ENCODE data around the gene SERINC3. TPM values are rescaled to one million over a fixed set of nuclear protein-coding genes. Genes with fewer than 3 reads are reported as not detected.

SERINC3 gene
- total RNA-seq, 4 donors from 2014 or later = 44.1 to 113 (median 58.3) TPM

DNA sequence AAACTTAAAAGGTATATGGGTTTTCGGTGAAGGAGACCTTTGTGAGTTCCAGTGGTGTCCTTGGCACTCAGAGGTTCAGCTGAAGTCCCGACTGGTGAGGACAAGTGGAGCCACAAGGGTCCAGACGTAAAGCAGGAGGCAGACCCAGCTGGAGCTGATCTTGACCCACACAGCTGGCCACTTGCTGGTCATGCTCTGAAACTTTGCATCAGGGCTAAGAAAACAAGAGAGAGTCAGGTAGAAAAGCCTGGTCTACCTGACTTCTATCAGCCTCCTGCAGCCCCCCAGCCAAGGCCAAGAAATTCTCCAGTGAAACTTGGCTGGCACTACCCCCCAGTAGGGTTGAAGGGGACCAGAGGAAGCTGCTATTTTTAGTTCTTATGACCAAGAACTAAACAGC is 21.6 kb downstream of the SERINC3 start:
- Histone ChIP-seq H3K36me3 (no peaks in the 10 kb centered on the region), H3K9me3 (no peaks in the 10 kb centered on the region), H3K4me1 (no peaks in the 10 kb centered on the region), H3K27me3 (no peaks in the 10 kb centered on the region), H3K27ac (no peak overlapping the region), H3K4me3 (no peak overlapping the region)
- DNase-seq = no peak
- intact Hi-C loops (cut with DNase I; ENCODE audit: low total_unique reads) = no loop called here
- TF ChIP-seq CTCF (IDR thresholded peaks at IDR 0.05) (no peak), POLR2A (IDR thresholded peaks at IDR 0.05) (no peak)

DNA sequence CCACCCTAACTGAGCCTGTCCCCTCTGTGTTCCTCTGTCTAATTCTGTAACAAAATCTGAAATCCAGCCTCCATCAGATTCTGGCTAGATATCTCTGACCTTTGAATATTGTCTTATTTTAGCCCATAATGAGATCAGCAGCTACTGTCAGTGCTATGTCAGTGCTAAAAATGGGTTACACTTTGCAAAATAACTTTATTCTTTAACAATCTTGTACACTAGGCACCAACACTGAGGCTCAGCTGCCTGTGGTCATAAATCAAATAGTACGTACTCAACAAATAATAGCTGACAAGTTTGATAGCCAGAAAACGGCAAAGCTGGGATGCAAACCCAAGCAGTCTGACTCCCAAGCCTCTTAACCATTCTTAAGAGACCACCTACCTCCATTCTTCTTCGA is 24.1 kb downstream of the SERINC3 start:
- intact Hi-C loops (cut with DNase I; ENCODE audit: low total_unique reads) = no loop called here
- DNase-seq = no peak
- Histone ChIP-seq H3K27me3 (no peaks in the 10 kb centered on the region), H3K27ac (peak overlapping the region; percentile 67 to 76), H3K4me3 (no peak overlapping the region), H3K4me1 (no peaks in the 10 kb centered on the region), H3K9me3 (no peaks in the 10 kb centered on the region), H3K36me3 (no peaks in the 10 kb centered on the region)
- TF ChIP-seq POLR2A (IDR thresholded peaks at IDR 0.05) (no peak), CTCF (IDR thresholded peaks at IDR 0.05) (no peak)

- Histone ChIP-seq H3K27me3 (no peaks in the 10 kb centered on the region), H3K4me3 (no peak overlapping the region), H3K27ac (peak overlapping the region; percentile 67 to 76), H3K36me3 (no peaks in the 10 kb centered on the region), H3K4me1 (no peaks in the 10 kb centered on the region), H3K9me3 (no peaks in the 10 kb centered on the region)
- intact Hi-C loops (cut with DNase I; ENCODE audit: low total_unique reads) = no loop called here
- DNase-seq = no peak
- TF ChIP-seq CTCF (IDR thresholded peaks at IDR 0.05) (no peak), POLR2A (IDR thresholded peaks at IDR 0.05) (no peak)
These were observed 24.9 kb downstream of the SERINC3 start for GRCh38 chr20:44496976-44497375.

DNA sequence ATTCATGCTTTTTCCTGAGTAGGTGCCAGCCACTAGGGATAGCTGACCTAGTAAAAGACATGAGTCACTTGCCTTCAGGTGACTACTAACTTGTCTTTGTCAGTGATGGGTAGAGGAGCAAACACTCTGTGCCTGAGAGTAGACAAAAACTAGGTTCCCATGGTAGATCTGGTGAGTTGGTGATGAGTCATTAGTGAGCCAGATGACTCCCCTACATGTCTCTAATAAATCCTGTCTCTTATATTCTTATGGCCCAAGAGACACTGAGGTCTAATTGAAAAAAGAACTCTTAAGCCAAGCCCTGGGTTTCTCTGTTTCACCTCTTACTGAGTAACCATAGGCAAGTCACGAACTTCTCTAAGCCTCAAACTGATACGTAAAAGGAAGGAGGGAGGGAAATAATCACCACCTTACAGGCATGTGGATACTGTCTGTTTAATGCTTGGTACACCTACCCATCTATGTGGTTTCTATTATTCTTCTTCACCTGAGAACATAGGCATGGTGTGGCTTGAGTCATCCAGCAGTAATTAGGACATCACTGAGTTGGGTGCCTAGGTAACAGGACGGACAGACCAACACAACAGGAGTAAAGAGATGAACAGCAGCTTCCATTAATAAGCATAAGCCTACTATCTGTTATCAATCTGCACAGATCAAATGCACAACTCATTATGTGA is 25.9 kb downstream of the SERINC3 start:
- H3K36me3 ChIP-seq = no peaks in the 10 kb centered on the region
- peak in 1 of 2 donors; percentile 30 for DNase-seq
- intact Hi-C loops (cut with DNase I; ENCODE audit: low total_unique reads) = no loop called here
- no peaks in the 10 kb centered on the region for H3K9me3 ChIP-seq
- H3K4me3 ChIP-seq = no peak overlapping the region
- H3K4me1 ChIP-seq = no peaks in the 10 kb centered on the region
- peak overlapping the region; percentile 67 to 76 for H3K27ac ChIP-seq
- H3K27me3 ChIP-seq = no peaks in the 10 kb centered on the region
- TF ChIP-seq CTCF (IDR thresholded peaks at IDR 0.05) (no peak), POLR2A (IDR thresholded peaks at IDR 0.05) (no peak)

GRCh38 chr20:44495257-44495656 is 26.6 kb downstream of the SERINC3 start:
- H3K9me3 ChIP-seq = no peaks in the 10 kb centered on the region
- H3K27ac ChIP-seq = peak overlapping the region; percentile 67 to 76
- no peak overlapping the region for H3K4me3 ChIP-seq
- H3K4me1 ChIP-seq = no peaks in the 10 kb centered on the region
- H3K36me3 ChIP-seq = no peaks in the 10 kb centered on the region
- intact Hi-C loops (cut with DNase I; ENCODE audit: low total_unique reads) = no loop called here
- no peaks in the 10 kb centered on the region for H3K27me3 ChIP-seq
- TF ChIP-seq CTCF (IDR thresholded peaks at IDR 0.05) = no peak
- TF ChIP-seq POLR2A (IDR thresholded peaks at IDR 0.05) = no peak
- no peak for DNase-seq
